Measurements from ENCODE around the gene MAML3.

The MAML3 gene

GRCh38 chr4:139908636-139909437 is 245.1 kb downstream of the MAML3 start:
- Histone ChIP-seq H3K27me3 (ENCODE audit: insufficient read depth, poor library complexity, severe bottlenecking) (no peaks in the 10 kb centered on the region), H3K27ac (replicated peaks) (no peak overlapping the region), H3K4me3 (replicated peaks; ENCODE audit: insufficient read depth, low read length) (no peak overlapping the region)
- TF ChIP-seq, protein P1, sequence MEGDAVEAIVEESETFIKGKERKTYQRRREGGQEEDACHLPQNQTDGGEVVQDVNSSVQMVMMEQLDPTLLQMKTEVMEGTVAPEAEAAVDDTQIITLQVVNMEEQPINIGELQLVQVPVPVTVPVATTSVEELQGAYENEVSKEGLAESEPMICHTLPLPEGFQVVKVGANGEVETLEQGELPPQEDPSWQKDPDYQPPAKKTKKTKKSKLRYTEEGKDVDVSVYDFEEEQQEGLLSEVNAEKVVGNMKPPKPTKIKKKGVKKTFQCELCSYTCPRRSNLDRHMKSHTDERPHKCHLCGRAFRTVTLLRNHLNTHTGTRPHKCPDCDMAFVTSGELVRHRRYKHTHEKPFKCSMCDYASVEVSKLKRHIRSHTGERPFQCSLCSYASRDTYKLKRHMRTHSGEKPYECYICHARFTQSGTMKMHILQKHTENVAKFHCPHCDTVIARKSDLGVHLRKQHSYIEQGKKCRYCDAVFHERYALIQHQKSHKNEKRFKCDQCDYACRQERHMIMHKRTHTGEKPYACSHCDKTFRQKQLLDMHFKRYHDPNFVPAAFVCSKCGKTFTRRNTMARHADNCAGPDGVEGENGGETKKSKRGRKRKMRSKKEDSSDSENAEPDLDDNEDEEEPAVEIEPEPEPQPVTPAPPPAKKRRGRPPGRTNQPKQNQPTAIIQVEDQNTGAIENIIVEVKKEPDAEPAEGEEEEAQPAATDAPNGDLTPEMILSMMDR (IDR thresholded peaks at IDR 0.05; ENCODE audit: insufficient read depth, low read length), result no peak
- no peak for TF ChIP-seq GABPA (IDR thresholded peaks at IDR 0.05; ENCODE audit: low read depth)
- no peak for TF ChIP-seq SPI1 (IDR thresholded peaks at IDR 0.05; ENCODE audit: borderline replicate concordance, low read depth)
- DNase-seq (ENCODE audit: low read depth in 1 of 2, low spot score in 1 of 2), result no peak

DNA sequence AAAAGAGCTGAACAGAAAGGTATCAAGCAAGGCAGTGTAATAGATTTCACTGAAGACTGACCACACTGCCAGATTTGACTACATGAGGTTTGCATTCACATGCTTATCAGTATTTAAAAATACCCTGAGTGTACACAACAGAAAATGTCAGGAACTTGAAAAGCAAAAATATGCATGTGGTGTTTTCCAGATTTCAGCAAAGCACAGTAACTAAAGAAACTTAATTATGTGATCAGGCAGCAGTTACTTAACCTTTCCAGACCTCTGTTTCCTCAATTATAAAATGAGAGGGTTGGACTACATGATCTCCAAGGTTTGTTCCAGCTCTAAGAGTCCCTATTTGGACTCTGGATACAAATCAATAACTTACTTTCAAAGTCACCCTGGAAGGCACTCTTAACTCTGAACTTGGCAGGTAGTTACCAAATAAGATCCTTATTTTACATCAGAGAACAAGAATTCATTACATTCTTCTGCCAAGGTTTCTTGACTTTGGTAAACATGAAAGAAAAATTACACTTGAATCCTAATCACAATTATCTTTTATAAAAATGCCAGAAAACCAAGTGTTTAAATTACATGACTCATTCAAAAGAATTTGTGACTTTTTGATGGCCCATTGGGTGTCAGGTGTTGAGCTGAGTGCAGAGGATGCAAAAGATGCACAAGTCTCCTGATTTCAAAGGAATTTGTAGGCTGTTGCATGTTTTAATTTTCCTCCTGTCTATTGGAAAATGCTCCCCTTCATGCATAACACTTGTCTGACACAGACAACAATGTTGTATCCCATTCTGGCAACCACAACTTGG is 246.8 kb downstream of the MAML3 start:
- H3K4me3 ChIP-seq (replicated peaks; ENCODE audit: insufficient read depth, low read length), result no peak overlapping the region
- no peaks in the 10 kb centered on the region for H3K27me3 ChIP-seq (ENCODE audit: insufficient read depth, poor library complexity, severe bottlenecking)
- no peak for DNase-seq (ENCODE audit: low read depth in 1 of 2, low spot score in 1 of 2)
- no peak overlapping the region for H3K27ac ChIP-seq (replicated peaks)
- TF ChIP-seq SPI1 (IDR thresholded peaks at IDR 0.05; ENCODE audit: borderline replicate concordance, low read depth) (no peak), GABPA (IDR thresholded peaks at IDR 0.05; ENCODE audit: low read depth) (no peak), POLR2AphosphoS5 (IDR thresholded peaks at IDR 0.05; ENCODE audit: low read depth) (no peak)
- TF ChIP-seq, protein P2, sequence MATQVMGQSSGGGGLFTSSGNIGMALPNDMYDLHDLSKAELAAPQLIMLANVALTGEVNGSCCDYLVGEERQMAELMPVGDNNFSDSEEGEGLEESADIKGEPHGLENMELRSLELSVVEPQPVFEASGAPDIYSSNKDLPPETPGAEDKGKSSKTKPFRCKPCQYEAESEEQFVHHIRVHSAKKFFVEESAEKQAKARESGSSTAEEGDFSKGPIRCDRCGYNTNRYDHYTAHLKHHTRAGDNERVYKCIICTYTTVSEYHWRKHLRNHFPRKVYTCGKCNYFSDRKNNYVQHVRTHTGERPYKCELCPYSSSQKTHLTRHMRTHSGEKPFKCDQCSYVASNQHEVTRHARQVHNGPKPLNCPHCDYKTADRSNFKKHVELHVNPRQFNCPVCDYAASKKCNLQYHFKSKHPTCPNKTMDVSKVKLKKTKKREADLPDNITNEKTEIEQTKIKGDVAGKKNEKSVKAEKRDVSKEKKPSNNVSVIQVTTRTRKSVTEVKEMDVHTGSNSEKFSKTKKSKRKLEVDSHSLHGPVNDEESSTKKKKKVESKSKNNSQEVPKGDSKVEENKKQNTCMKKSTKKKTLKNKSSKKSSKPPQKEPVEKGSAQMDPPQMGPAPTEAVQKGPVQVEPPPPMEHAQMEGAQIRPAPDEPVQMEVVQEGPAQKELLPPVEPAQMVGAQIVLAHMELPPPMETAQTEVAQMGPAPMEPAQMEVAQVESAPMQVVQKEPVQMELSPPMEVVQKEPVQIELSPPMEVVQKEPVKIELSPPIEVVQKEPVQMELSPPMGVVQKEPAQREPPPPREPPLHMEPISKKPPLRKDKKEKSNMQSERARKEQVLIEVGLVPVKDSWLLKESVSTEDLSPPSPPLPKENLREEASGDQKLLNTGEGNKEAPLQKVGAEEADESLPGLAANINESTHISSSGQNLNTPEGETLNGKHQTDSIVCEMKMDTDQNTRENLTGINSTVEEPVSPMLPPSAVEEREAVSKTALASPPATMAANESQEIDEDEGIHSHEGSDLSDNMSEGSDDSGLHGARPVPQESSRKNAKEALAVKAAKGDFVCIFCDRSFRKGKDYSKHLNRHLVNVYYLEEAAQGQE (IDR thresholded peaks at IDR 0.05; ENCODE audit: insufficient replicate concordance, low read depth), result no peak
- TF ChIP-seq, protein P1 (IDR thresholded peaks at IDR 0.05; ENCODE audit: insufficient read depth, low read length), result no peak

- no peaks in the 10 kb centered on the region for H3K27me3 ChIP-seq (ENCODE audit: insufficient read depth, poor library complexity, severe bottlenecking)
- no peak for DNase-seq (ENCODE audit: low read depth in 1 of 2, low spot score in 1 of 2)
- TF ChIP-seq GABPA (IDR thresholded peaks at IDR 0.05; ENCODE audit: low read depth), result no peak
- no peak for TF ChIP-seq POLR2AphosphoS5 (IDR thresholded peaks at IDR 0.05; ENCODE audit: low read depth)
- TF ChIP-seq, protein P1 (IDR thresholded peaks at IDR 0.05; ENCODE audit: insufficient read depth, low read length), result no peak
- TF ChIP-seq, protein P2 (IDR thresholded peaks at IDR 0.05; ENCODE audit: insufficient replicate concordance, low read depth), result no peak
- no peak for TF ChIP-seq SPI1 (IDR thresholded peaks at IDR 0.05; ENCODE audit: borderline replicate concordance, low read depth)
- no peak overlapping the region for H3K27ac ChIP-seq (replicated peaks)
- H3K4me3 ChIP-seq (replicated peaks; ENCODE audit: insufficient read depth, low read length), result no peak overlapping the region
Observed at GRCh38 chr4:139905489-139905888, 248.5 kb downstream of the MAML3 start.

All from HL-60 (cell line).